MM.1S (cell line): ENCODE measurements around the gene CIB2.

Experiments used
- DNase-seq: peaks from one replicate; pipeline ENCODE4 v3.0.0-alpha.2; 2015
- H2AFZ ChIP-seq: fragments of 300-600 bp; sonication (generic); 2 replicates; pipeline ENCODE4 v1.6.0; 2016; ENCODE audit warnings: antibody characterized with exemption, low read length
- H3F3A ChIP-seq: fragments of 300-600 bp; sonication (generic); 2 replicates; pipeline ENCODE4 v1.6.1; 2016; ENCODE audit warnings: mild to moderate bottlenecking, antibody characterized with exemption, low read length, moderate library complexity, mixed read lengths; ENCODE audit not compliant: insufficient read depth
- H3K27ac ChIP-seq: fragments of 300-600 bp; sonication (generic); 2 replicates; pipeline ENCODE4 v1.5.1; 2016; ENCODE audit warnings: mild to moderate bottlenecking, low read length
- H3K27me3 ChIP-seq: fragments of 300-600 bp; sonication (generic); replicated peaks from 2 replicates; pipeline ENCODE4 v1.6.0; 2016; ENCODE audit warnings: low read length; ENCODE audit not compliant: insufficient read depth
- H3K36me3 ChIP-seq: fragments of 300-600 bp; sonication (generic); replicated peaks from 2 replicates; pipeline ENCODE4 v1.6.1; 2016; ENCODE audit warnings: mild to moderate bottlenecking, low read length, mixed read lengths; ENCODE audit not compliant: insufficient read depth
- H3K4me1 ChIP-seq: fragments of 300-600 bp; sonication (generic); 2 replicates; pipeline ENCODE4 v1.6.1; 2016; ENCODE audit warnings: low read length, mixed read lengths
- H3K4me2 ChIP-seq: fragments of 300-600 bp; sonication (generic); 2 replicates; pipeline ENCODE4 v1.6.0; 2016; ENCODE audit warnings: low read depth, low read length
- H3K4me3 ChIP-seq: fragments of 300-600 bp; sonication (generic); 2 replicates; pipeline ENCODE4 v1.5.1; 2016; ENCODE audit warnings: low read length, mixed read lengths
- H3K79me2 ChIP-seq: fragments of 300-600 bp; sonication (generic); 2 replicates; pipeline ENCODE4 v1.6.1; 2016; ENCODE audit warnings: mixed run types, low read length, mixed read lengths
- H3K9ac ChIP-seq: fragments of 300-600 bp; sonication (generic); 2 replicates; pipeline ENCODE4 v1.6.1; 2016; ENCODE audit warnings: low read length, mixed read lengths
- H3K9me2 ChIP-seq: fragments of 300-600 bp; sonication (generic); replicated peaks from 2 replicates; pipeline ENCODE4 v1.6.1; 2016; ENCODE audit warnings: mild to moderate bottlenecking, low read length, mixed read lengths; ENCODE audit not compliant: insufficient read depth
- H3K9me3 ChIP-seq: fragments of 300-600 bp; sonication (generic); replicated peaks from 2 replicates; pipeline ENCODE4 v1.6.1; 2016; ENCODE audit warnings: mild to moderate bottlenecking, low read length, mixed read lengths; ENCODE audit not compliant: insufficient read depth
- H4K20me1 ChIP-seq: fragments of 300-600 bp; sonication (generic); 2 replicates; pipeline ENCODE4 v1.6.1; 2016; ENCODE audit warnings: mild to moderate bottlenecking, low read length, moderate library complexity, mixed read lengths; ENCODE audit not compliant: insufficient read depth
- EZH2 ChIP-seq: fragments of 300-600 bp; sonication (generic); optimal IDR thresholded peaks from 2 replicates; pipeline ENCODE3; 2017; ENCODE audit warnings: low read depth, mild to moderate bottlenecking, antibody characterized with exemption, low read length, mixed read lengths
- EZH2phosphoT487 ChIP-seq: fragments of 300-600 bp; sonication (generic); IDR thresholded peaks from 2 replicates; pipeline ENCODE4 v1.6.1; 2018; ENCODE audit warnings: antibody characterized with exemption, low read length
- TF ChIP-seq, protein P1 (sequence below): fragments of 300-600 bp; sonication (generic); IDR thresholded peaks from 2 replicates; pipeline ENCODE4 v1.5.1; 2016; ENCODE audit warnings: antibody characterized with exemption, low read length, mixed read lengths

Gene CIB2

DNA sequence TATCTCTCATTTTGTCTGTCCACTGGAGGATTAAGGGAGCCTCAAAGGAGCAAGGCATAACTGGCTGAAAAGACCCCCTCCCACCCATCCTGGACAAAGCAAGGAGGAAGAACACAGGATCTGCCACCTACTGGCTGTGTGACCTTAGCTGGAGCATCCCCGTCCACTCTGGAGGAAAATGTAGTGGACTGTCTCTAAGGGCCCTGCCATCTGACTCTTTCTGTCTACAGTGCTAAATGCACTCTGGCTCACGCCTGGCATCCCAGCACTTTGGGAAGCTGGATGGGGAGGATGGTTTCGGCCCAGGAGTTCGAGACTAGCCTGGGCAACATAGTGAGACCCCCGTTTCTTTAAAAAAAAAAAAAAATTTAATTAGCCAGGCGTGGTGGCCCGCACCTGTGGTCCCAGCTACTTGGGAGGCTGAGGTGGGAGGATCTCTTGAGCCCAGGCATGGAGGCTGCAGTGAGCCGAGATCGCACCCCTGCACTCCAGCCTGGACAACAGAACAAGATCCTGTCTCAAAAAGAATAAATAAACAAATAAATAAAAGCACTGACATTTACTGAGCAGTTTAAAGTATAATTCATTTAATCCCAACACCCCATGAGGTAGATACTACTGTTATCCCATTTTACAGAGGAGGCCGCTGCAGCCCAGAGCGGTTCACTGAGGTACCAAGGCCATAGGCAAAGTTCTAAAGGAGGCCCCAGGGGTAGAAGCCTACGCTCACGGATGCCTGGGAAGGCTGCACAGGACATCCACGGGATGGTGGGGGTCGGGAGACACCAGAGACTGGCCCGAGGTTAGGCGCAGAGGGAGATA, 54.8 kb downstream of the CIB2 start:
- Histone ChIP-seq H3K9me2 (no peaks in the 10 kb centered on the region), H3K4me2 (peak overlapping the region; percentile 81), H3K4me3 (peak overlapping the region; percentile 96), H3K27ac (no peak overlapping the region), H3K9ac (peak overlapping the region; percentile 62), H2AFZ (peak overlapping the region; percentile 89), H3F3A (no peaks in the 10 kb centered on the region), H3K79me2 (peaks cover 50% of the 10 kb centered on the region), H3K36me3 (no peaks in the 10 kb centered on the region), H4K20me1 (no peaks in the 10 kb centered on the region), H3K9me3 (no peaks in the 10 kb centered on the region), H3K4me1 (0 out of 2 replicates have a peak, but pooled peaks cover 6% of the 10 kb centered on the region), H3K27me3 (no peaks in the 10 kb centered on the region)
- no peak for DNase-seq
- TF ChIP-seq, protein P1, sequence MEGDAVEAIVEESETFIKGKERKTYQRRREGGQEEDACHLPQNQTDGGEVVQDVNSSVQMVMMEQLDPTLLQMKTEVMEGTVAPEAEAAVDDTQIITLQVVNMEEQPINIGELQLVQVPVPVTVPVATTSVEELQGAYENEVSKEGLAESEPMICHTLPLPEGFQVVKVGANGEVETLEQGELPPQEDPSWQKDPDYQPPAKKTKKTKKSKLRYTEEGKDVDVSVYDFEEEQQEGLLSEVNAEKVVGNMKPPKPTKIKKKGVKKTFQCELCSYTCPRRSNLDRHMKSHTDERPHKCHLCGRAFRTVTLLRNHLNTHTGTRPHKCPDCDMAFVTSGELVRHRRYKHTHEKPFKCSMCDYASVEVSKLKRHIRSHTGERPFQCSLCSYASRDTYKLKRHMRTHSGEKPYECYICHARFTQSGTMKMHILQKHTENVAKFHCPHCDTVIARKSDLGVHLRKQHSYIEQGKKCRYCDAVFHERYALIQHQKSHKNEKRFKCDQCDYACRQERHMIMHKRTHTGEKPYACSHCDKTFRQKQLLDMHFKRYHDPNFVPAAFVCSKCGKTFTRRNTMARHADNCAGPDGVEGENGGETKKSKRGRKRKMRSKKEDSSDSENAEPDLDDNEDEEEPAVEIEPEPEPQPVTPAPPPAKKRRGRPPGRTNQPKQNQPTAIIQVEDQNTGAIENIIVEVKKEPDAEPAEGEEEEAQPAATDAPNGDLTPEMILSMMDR: no peak
- no peak for TF ChIP-seq EZH2phosphoT487
- no peak for TF ChIP-seq EZH2

DNA sequence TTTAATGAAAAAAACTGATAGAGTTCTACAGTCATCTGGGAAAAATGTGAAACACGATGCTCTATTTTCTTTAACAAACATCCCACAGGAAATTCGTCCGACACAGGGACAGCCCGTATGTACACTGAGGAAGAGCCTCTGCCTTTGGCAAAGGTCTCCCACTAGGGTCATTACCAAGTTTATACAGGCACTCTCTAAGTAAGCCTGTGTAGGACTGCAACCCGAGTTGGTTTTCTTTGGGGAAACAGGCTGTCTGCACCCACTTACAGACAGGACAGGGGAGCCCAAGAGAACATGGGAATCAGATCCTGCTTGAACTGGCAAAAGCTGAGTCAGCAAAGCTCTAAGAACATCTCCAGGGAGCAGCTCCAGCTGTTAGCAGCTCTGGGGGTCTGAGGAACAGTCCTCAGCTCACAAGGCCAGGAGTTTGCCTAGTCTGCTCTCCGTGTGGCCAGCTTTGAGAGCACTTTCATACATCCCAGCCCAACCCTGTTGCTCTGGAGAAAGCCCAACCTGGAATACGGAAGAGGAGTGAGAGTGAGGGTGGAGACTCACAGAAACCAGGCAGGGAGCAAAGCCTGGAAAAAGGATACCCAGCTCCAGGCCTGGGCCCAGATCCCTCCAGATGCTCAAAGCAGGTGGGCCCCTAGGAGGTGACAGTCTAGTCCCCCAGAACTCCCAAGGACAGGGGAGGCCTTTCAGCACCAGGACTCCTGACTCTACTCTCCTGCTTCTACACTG, 55.6 kb downstream of the CIB2 start:
- H3K9me3 ChIP-seq: no peaks in the 10 kb centered on the region
- DNase-seq: no peak
- H3K36me3 ChIP-seq: no peaks in the 10 kb centered on the region
- H3K9me2 ChIP-seq: no peaks in the 10 kb centered on the region
- H3K79me2 ChIP-seq: peaks cover 56% of the 10 kb centered on the region
- H3K4me3 ChIP-seq: peak overlapping the region; percentile 96; the same call in 1 of the 2 replicates
- H2AFZ ChIP-seq: no peak overlapping the region
- no peak overlapping the region for H3K9ac ChIP-seq
- peak overlapping the region; percentile 81 for H3K4me2 ChIP-seq
- no peaks in the 10 kb centered on the region for H4K20me1 ChIP-seq
- H3K27ac ChIP-seq: no peak overlapping the region
- TF ChIP-seq EZH2phosphoT487 (no peak), EZH2 (no peak)
- TF ChIP-seq, protein P1: no peak
- no peaks in the 10 kb centered on the region for H3F3A ChIP-seq
- H3K27me3 ChIP-seq: no peaks in the 10 kb centered on the region
- H3K4me1 ChIP-seq: 0 out of 2 replicates have a peak, but pooled peaks cover 6% of the 10 kb centered on the region

DNA sequence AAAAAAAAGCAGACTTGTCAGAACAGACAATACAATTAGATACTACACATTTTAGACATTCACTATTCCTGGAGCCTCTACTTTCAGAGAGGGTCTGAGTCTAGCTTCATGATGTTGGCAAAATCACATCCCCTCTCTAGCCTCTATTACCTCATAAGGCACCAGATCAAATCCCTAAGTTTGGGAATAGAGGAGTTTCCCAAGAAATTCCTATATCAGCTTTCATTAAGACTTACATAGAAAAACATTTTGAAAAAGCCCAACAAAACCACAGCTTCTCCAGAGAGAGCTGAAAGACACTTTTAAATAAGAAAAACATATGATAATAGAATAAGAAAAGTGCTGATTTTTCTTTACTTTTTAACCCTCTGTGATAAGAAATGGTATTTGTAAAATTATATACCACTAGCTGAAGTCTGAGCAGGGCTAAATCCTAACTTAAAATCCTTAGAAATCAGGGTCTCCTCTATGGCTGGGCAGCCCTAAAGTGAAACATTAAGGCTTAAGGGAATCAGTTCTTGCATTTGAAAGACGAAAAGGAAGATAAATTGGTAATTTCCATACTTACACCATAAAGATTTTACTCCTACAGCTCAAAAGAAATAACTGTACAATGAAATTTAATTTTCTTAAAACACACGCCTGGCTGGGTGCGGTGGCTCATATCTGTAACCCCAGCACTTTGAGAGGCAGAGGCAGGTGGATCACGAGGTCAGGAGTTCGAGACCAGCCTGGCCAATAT, 58.0 kb downstream of the CIB2 start:
- no peak for DNase-seq
- no peak overlapping the region for H3K9ac ChIP-seq
- no peaks in the 10 kb centered on the region for H3K9me3 ChIP-seq
- H3K4me3 ChIP-seq: no peak overlapping the region
- H3K9me2 ChIP-seq: no peaks in the 10 kb centered on the region
- no peak overlapping the region for H3K27ac ChIP-seq
- H3K4me1 ChIP-seq: peaks cover 27% of the 10 kb centered on the region
- no peak overlapping the region for H2AFZ ChIP-seq
- no peak overlapping the region for H3K4me2 ChIP-seq
- H3K36me3 ChIP-seq: no peaks in the 10 kb centered on the region
- H3K27me3 ChIP-seq: no peaks in the 10 kb centered on the region
- no peaks in the 10 kb centered on the region for H4K20me1 ChIP-seq
- TF ChIP-seq EZH2 (no peak), EZH2phosphoT487 (no peak)
- TF ChIP-seq, protein P1: no peak
- H3K79me2 ChIP-seq: peaks cover 80% of the 10 kb centered on the region
- peaks cover 13% of the 10 kb centered on the region for H3F3A ChIP-seq
